Fibroblast of villous mesenchyme (primary cell): Measurements from ENCODE around the gene TICAM1. TPM values are rescaled to one million over a fixed set of nuclear protein-coding genes. Genes with fewer than 3 reads are reported as not detected.
"Not testable (repeated sequence)": the region's sequence is repeated elsewhere in the genome, so short reads cannot be mapped to it uniquely, and the experiment has no call there.

Source experiments
- DNase-seq: peaks from one replicate; pipeline ENCODE4 v3.0.0-alpha.2; 2010; ENCODE audit warnings: low read depth
- H3K4me3 ChIP-seq: 2 replicates; pipeline ENCODE4 v1.5.1; 2011; ENCODE audit warnings: low read depth, mild to moderate bottlenecking, low read length
- total RNA-seq: library from RNA; depleted of rRNA; stranded (reverse); fragments of >200 nt; gene quantifications from 2 replicates; pipeline ENCODE4 v1.2.3, GENCODE V29; 2012
- TF ChIP-seq, protein P1 (sequence below): IDR thresholded peaks from 2 replicates; pipeline ENCODE4 v1.5.1; 2012; ENCODE audit warnings: low read depth, mild to moderate bottlenecking, low read length; ENCODE audit not compliant: insufficient read depth

The TICAM1 gene
- total RNA-seq, 1 donor: 3.5 TPM

DNA sequence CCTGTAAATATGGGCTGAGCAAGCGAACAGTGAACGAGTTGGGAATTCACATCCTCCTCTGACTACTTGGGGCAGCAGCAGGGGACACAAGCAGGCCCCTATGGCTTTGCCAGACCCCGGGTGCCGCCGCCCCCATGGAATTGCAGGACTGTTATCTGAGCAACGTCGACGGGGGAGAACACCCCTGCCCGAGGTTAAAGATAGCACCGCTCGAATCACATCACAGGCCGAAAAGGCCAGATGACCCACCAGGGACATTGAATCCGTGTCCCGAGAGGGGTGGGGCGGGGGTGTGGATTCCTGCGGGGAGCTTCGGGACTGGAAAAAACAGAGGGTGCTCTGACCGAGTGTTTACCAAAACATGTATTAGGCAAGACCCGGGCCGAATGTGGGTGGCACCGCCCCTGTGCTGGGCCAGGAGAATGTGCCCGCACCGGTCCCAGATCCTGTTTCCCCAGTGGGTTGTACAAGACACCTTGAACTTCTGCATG, 30.9 kb downstream of the TICAM1 start:
- no peak for DNase-seq
- TF ChIP-seq, protein P1, sequence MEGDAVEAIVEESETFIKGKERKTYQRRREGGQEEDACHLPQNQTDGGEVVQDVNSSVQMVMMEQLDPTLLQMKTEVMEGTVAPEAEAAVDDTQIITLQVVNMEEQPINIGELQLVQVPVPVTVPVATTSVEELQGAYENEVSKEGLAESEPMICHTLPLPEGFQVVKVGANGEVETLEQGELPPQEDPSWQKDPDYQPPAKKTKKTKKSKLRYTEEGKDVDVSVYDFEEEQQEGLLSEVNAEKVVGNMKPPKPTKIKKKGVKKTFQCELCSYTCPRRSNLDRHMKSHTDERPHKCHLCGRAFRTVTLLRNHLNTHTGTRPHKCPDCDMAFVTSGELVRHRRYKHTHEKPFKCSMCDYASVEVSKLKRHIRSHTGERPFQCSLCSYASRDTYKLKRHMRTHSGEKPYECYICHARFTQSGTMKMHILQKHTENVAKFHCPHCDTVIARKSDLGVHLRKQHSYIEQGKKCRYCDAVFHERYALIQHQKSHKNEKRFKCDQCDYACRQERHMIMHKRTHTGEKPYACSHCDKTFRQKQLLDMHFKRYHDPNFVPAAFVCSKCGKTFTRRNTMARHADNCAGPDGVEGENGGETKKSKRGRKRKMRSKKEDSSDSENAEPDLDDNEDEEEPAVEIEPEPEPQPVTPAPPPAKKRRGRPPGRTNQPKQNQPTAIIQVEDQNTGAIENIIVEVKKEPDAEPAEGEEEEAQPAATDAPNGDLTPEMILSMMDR: no peak
- no peak overlapping the region for H3K4me3 ChIP-seq

DNA sequence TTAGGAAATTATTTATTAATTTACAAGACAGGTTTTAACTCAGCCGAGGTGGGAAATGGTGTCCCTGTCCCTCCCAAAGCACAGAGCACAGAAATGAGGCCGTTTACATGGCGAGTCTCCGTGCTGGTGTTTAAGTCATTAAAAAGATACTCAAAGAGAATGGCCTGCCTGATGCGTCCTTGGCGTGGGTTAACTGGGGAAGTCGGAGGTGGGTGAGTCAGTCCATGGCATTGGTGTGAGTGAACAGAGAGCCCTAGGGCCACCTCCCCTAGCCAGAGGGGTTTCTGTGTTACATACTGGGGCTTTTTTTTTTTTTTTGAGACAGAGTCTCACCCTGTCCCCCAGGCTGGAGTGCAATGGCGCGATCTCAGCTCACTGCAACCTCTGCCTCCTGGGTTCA, 36.1 kb downstream of the TICAM1 start:
- TF ChIP-seq, protein P1: no peak
- DNase-seq: no peak
- H3K4me3 ChIP-seq: no peak overlapping the region

DNA sequence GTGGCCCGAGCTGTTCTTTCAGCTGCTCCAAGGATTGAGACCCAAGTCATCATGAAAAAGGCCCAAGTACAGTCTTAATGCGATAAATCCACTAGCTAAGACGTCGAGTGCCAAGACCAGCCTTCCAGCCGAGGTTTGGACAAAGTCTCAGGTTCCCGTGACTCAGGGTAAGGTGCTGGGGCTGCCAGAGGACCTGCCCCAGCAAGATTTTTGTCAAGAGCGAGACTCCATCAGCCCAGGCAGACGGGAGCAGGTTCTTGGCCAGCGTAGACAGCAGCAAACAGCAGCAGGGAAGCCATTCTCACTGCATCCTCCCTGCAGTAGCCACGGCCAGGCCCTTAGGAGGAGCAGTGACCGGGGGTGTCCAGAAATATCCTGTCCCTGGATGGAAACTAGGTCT, 36.5 kb downstream of the TICAM1 start:
- TF ChIP-seq, protein P1: no peak
- no peak overlapping the region for H3K4me3 ChIP-seq
- no peak for DNase-seq

DNA sequence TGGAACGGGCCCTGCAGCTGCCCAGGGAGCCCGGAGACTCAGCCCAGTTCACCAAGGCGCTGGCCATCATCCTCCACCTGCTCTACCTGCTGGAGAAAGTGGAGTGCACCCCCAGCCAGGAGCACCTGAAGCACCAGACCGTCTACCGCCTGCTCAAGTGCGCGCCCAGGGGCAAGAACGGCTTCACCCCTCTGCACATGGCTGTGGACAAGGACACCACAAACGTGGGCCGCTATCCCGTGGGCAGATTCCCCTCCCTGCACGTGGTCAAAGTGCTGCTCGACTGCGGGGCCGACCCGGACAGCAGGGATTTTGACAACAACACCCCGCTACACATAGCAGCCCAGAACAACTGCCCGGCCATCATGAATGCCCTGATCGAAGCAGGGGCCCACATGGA, 38.2 kb downstream of the TICAM1 start:
- H3K4me3 ChIP-seq, DNase-seq: not testable (repeated sequence)

DNA sequence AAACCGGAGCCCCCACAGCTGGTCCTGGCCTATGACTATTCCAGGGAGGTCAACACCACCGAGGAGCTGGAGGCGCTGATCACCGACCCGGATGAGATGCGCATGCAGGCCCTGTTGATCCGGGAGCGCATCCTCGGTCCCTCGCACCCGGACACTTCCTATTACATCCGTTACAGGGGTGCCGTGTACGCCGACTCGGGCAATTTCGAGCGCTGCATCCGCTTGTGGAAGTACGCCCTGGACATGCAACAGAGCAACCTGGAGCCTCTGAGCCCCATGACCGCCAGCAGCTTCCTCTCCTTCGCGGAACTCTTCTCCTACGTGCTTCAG, 38.7 kb downstream of the TICAM1 start:
- peak overlapping the region; percentile 81 for H3K4me3 ChIP-seq

DNA sequence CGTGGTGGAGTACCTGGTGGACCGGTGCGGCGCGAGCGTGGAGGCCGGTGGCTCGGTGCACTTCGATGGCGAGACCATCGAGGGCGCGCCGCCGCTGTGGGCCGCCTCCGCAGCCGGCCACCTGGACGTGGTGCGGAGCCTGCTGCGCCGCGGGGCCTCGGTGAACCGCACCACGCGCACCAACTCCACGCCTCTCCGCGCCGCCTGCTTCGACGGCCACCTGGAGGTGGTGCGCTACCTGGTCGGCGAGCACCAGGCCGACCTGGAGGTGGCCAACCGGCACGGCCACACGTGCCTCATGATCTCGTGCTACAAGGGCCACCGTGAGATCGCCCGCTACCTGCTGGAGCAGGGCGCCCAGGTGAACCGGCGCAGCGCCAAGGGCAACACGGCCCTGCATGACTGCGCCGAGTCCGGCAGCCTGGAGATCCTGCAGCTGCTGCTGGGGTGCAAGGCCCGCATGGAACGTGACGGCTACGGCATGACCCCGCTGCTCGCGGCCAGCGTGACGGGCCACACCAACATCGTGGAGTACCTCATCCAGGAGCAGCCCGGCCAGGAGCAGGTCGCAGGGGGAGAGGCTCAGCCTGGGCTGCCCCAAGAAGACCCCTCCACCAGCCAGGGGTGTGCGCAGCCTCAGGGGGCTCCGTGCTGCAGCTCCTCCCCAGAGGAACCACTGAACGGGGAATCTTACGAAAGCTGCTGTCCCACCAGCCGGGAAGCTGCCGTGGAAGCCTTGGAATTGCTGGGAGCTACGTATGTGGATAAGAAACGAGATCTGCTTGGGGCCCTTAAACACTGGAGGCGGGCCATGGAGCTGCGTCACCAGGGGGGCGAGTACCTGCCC, 39.3 kb downstream of the TICAM1 start:
- H3K4me3 ChIP-seq: peak overlapping the region; percentile 81
- not testable (repeated sequence) for DNase-seq

More for the DNA sequence above, 38.7 kb downstream of the TICAM1 start:
- DNase-seq: not testable (repeated sequence)

DNA sequence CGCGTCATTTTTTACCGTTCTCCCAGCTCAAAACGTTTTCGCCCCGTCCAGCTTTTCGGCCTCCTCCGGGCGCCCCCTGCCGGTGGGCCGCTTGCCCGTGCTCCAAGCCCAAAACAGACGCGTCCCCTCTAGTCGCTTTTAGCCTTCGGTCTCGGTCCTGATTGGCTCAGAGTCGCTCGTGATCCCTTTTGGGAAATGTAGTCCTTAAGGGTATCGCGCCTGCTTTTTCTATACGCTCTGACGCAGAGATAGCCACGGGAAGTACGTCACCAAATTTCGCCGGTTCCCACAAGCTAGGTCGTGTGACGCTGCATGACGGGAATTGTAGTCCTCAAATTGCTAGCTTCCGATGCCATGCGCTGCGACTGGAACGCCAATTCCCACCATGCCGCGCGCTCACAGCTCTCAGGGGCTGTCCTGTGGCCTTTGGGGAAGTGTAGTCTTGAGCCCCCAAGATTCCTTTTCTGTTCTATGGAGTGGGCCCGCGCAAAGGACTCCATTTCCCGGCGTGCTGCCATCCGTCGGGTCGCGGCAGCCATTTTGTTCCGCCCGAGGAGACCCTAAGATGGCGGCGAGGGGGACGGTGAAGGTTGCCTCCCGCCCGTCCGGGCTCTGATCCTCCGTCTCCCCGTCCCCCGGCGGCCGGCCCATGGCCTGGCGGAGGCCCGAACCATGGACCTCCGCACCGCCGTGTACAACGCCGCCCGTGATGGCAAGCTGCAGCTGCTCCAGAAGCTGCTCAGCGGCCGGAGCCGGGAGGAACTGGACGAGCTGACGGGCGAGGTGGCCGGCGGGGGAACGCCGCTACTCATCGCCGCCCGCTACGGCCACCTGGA, 40.1 kb downstream of the TICAM1 start, which contains the start of gene FEM1A:
Gene FEM1A, plus strand, starts transcription at position 552 of the 836 bp plus-strand sequence. Its CDS starts 121 bp downstream, at position 673.
- DNase-seq: peak; percentile 100
- TF ChIP-seq, protein P1: peak; percentile 98
- H3K4me3 ChIP-seq: peak within 1 kb of the TSS; percentile 81

DNA sequence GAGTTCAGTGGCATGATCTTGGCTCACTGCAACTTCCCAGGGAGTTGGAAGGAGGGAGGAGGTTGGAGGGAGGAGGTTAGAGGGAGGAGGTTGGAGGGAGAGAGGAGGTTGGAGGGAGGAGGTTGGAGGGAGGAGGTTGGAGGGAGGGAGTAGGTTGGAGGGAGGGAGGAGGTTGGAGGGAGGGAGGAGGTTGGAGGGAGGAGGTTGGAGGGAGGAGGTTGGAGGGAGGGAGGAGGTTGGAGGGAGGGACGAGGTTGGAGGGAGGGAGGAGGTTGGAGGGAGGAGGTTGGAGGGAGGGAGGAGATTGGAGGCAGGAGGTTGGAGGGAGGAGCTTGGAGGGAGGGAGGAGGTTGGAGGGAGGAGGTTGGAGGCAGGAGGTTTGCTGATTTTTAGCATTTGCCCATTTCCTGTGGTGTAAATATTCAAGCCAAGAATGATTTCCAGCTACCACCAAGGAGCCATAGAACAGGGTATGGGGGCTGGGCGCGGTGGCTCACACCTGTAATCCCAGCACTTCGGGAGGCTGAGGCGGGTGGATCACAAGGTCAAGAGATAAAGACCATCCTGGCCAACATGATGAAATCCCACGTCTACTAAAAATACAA, 45.0 kb downstream of the TICAM1 start:
- H3K4me3 ChIP-seq, DNase-seq: not testable (repeated sequence)
